ENCODE data around the gene NENF.

- no peak for TF ChIP-seq CTCF (IDR thresholded peaks at IDR 0.05)
- no peak for TF ChIP-seq POLR2A (IDR thresholded peaks at IDR 0.05)
Measured at GRCh38 chr1:212482637-212483441, 50.1 kb downstream of the NENF start.
